Upper lobe of left lung (tissue), 6 donors: ENCODE results near the gene CUBN. TPM values are rescaled to one million over a fixed set of nuclear protein-coding genes. Genes with fewer than 3 reads are reported as not detected.

ENCODE experiments used
- ATAC-seq, 2 donors: fragments of 200-7000 bp; cut with Tn5 transposase; one replicate each; pipeline ENCODE4 v1.9.1; 2022; ENCODE audit warnings: mild to moderate bottlenecking in 2 of 2, moderate library complexity in 2 of 2; ENCODE audit not compliant: low FRiP score in 2 of 2
- DNase-seq, 2 donors: peaks; one replicate each; pipeline ENCODE4 v3.0.0-alpha.2; 2019 to 2020
- H3K27ac ChIP-seq, 4 donors: fragments of 200-600 bp; sonication (generic); one replicate each; pipeline ENCODE4 v1.5.1; 2016 to 2019
- H3K27me3 ChIP-seq, 4 donors: fragments of 200-600 bp; sonication (generic); one replicate each; pipeline ENCODE4 v1.5.1; 2017 to 2019
- H3K36me3 ChIP-seq, 4 donors: fragments of 200-600 bp; sonication (generic); one replicate each; pipeline ENCODE4 v1.5.1; 2016 to 2019
- H3K4me1 ChIP-seq, 4 donors: fragments of 200-600 bp; sonication (generic); one replicate each; pipeline ENCODE4 v1.5.1; 2018 to 2019
- H3K4me3 ChIP-seq, 4 donors: fragments of 200-600 bp; sonication (generic); one replicate each; pipeline ENCODE4 v1.5.1; 2017 to 2019; ENCODE audit warnings: mild to moderate bottlenecking in 2 of 4, moderate library complexity in 1 of 4
- H3K9me3 ChIP-seq, 4 donors: fragments of 200-600 bp; sonication (generic); one replicate each; pipeline ENCODE4 v1.5.1; 2018 to 2019
- CTCF ChIP-seq, 6 experiments: fragments of 450-650 bp in 4 of 6; fragments of 200-600 bp in 2 of 6; sonication (generic) in 2 of 6; IDR thresholded peaks; one replicate each; pipeline ENCODE4 v1.5.1; 2016 to 2019; ENCODE audit warnings: antibody characterized with exemption in 6 of 6
- EP300 ChIP-seq, 4 donors: sonication (generic); formaldehyde crosslinking; IDR thresholded peaks; one replicate each; pipeline ENCODE4 v1.5.1; 2017; ENCODE audit warnings: antibody characterized with exemption in 4 of 4, control low read depth in 2 of 4
- POLR2A ChIP-seq, 4 donors: fragments of 450-650 bp; IDR thresholded peaks; one replicate each; pipeline ENCODE4 v1.5.1; 2016 to 2017; ENCODE audit warnings: antibody characterized with exemption in 4 of 4, mild to moderate bottlenecking in 2 of 4
- POLR2AphosphoS5 ChIP-seq, 2 donors: sonication (generic); formaldehyde crosslinking; IDR thresholded peaks; one replicate each; pipeline ENCODE4 v1.5.1; 2017; ENCODE audit warnings: antibody characterized with exemption in 2 of 2
- WGBS, 2 donors: methylation state at CpG; one replicate each; pipeline ENCODE4 v1.1.5; 2017 to 2018; 5-methylcytosine and 5-hydroxymethylcytosine counted together
- total RNA-seq, 6 donors: library from RNA; depleted of rRNA in 4 of 6; stranded (reverse); fragments of >200 nt in 4 of 6; gene quantifications; one replicate each; pipeline versions ENCODE4 v1.1.0 to v1.2.1, GENCODE V29; 2016 to 2021
- donor health status: DM: no; HTN: no; CAD: no; lungs with moderate emphysema.
- donor health status: DM: no; HTN: yes; CAD: no; lungs with severe emphysema.

CUBN gene
- total RNA-seq, 6 donors from 2014 or later: 1.0 to 9.4 (median 5.3) TPM

- no peak overlapping the region for H3K27ac ChIP-seq
- WGBS, 2 donors: 95 to 96% methylated on average over 5 of the region's 5 CpGs
- H3K4me1 ChIP-seq: no peaks in the 10 kb centered on the region
- TF ChIP-seq CTCF (IDR thresholded peaks at IDR 0.05): no peak
- DNase-seq: no peak
- no peaks in the 10 kb centered on the region for H3K27me3 ChIP-seq
- no peak overlapping the region for H3K4me3 ChIP-seq
- H3K36me3 ChIP-seq: no peaks in the 10 kb centered on the region
- no peaks in the 10 kb centered on the region for H3K9me3 ChIP-seq
- no peak for ATAC-seq
These were observed 331.0 kb downstream of the CUBN start for GRCh38 chr10:16798571-16798970.

GRCh38 chr10:16795410-16796073, 334.1 kb downstream of the CUBN start:
- no peak for TF ChIP-seq EP300 (IDR thresholded peaks at IDR 0.05)
- no peak for TF ChIP-seq POLR2AphosphoS5 (IDR thresholded peaks at IDR 0.05)
- no peak for TF ChIP-seq CTCF (IDR thresholded peaks at IDR 0.05)
- no peaks in the 10 kb centered on the region for H3K4me1 ChIP-seq
- no peak for ATAC-seq
- H3K27me3 ChIP-seq: no peaks in the 10 kb centered on the region
- DNase-seq: no peak
- H3K9me3 ChIP-seq: no peaks in the 10 kb centered on the region
- H3K27ac ChIP-seq: no peak overlapping the region
- 87 to 93% methylated on average over 9 of the region's 9 CpGs for WGBS, 2 donors
- H3K36me3 ChIP-seq: no peaks in the 10 kb centered on the region
- no peak overlapping the region for H3K4me3 ChIP-seq

- 100% methylated on average over 1 of the region's 1 CpG for WGBS, 2 donors
- no peak overlapping the region for H3K4me3 ChIP-seq
These were observed 335.6 kb downstream of the CUBN start for GRCh38 chr10:16794005-16794404.

GRCh38 chr10:16792675-16793074, 336.9 kb downstream of the CUBN start:
- Histone ChIP-seq H3K4me3 (no peak overlapping the region), H3K4me1 (no peaks in the 10 kb centered on the region), H3K27me3 (no peaks in the 10 kb centered on the region), H3K36me3 (no peaks in the 10 kb centered on the region), H3K9me3 (no peaks in the 10 kb centered on the region), H3K27ac (no peak overlapping the region)
- DNase-seq (no peak), ATAC-seq (no peak)
- TF ChIP-seq POLR2A (IDR thresholded peaks at IDR 0.05) (no peak), CTCF (IDR thresholded peaks at IDR 0.05) (no peak), EP300 (IDR thresholded peaks at IDR 0.05) (no peak), POLR2AphosphoS5 (IDR thresholded peaks at IDR 0.05) (no peak)
- WGBS, 2 donors: 66 to 87% methylated on average over 8 of the region's 8 CpGs

More at GRCh38 chr10:16794005-16794404, 335.6 kb downstream of the CUBN start:
- DNase-seq (no peak), ATAC-seq (no peak)
- TF ChIP-seq POLR2A (IDR thresholded peaks at IDR 0.05): no peak
- no peak for TF ChIP-seq EP300 (IDR thresholded peaks at IDR 0.05)
- Histone ChIP-seq H3K4me1 (no peaks in the 10 kb centered on the region), H3K9me3 (no peaks in the 10 kb centered on the region), H3K36me3 (no peaks in the 10 kb centered on the region), H3K27me3 (no peaks in the 10 kb centered on the region), H3K27ac (no peak overlapping the region)

GRCh38 chr10:16789765-16790164, 339.8 kb downstream of the CUBN start:
- no peaks in the 10 kb centered on the region for H3K27me3 ChIP-seq
- TF ChIP-seq POLR2A (IDR thresholded peaks at IDR 0.05) (no peak), EP300 (IDR thresholded peaks at IDR 0.05) (no peak), POLR2AphosphoS5 (IDR thresholded peaks at IDR 0.05) (no peak), CTCF (IDR thresholded peaks at IDR 0.05) (no peak)
- no peaks in the 10 kb centered on the region for H3K4me1 ChIP-seq
- H3K4me3 ChIP-seq: no peak overlapping the region
- 81 to 92% methylated on average over 4 of the region's 4 CpGs for WGBS, 2 donors
- no peak for DNase-seq
- ATAC-seq: no peak
- no peaks in the 10 kb centered on the region for H3K36me3 ChIP-seq
- H3K9me3 ChIP-seq: no peaks in the 10 kb centered on the region
- no peak overlapping the region for H3K27ac ChIP-seq
